ENCODE measurements around the gene HHATL.

HHATL gene

DNA sequence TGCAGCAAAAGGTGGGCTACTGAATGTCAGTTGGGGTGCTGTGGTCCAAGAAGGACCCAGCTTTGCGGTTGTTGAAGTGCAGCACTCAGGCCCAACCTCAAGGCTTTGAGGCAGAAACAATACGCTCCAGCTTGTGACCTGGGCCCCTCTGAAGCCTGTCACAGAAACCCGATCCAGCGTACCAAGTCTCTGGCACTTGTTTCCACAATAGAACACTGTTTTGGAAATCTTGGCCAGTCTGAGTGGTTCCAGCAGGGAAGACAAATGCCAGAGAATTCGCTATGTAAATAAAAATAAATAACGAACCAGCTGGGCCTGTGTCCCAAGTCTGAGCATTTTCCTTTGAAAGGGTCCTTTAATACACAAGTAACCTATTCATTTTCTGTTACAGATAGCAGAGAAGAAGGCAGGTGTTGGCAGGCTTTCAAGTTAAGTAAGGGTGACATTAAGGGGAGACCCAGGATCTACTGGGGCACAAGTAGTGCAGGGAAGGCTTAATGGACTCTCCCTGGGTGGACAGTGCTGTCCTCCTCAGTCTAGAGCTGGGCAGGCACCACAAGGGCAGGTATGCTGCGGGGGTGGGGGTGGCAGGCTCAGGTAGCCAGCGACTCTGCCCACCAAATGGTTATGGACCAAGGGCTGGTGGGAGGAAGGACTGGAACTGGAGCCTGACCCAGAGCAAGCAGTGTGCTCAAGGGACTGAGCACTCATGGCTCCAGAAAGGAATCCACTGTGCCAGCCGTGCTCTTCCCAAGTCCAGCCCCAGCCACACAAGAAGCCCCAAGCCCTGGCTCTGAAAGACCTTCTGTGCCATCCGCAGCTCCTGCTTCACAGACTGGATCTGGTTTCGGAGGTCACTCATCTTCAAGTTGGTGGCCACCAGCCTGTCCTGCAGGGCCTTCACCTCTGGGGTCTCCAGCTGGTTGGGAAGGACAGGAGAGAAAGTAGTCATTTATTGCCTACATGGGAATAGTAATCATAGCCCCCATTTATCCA lies 44.2 kb upstream of the HHATL start:
- no peak for TF ChIP-seq CTCF (IDR thresholded peaks at IDR 0.05; ENCODE audit: control insufficient read depth, insufficient read depth, low read depth, low read length, missing control alignments)
- DNase-seq (ENCODE audit: low read depth): no peak
- H3K4me3 ChIP-seq (ENCODE audit: control insufficient read depth, low read depth, low read length): no peak overlapping the region

DNA sequence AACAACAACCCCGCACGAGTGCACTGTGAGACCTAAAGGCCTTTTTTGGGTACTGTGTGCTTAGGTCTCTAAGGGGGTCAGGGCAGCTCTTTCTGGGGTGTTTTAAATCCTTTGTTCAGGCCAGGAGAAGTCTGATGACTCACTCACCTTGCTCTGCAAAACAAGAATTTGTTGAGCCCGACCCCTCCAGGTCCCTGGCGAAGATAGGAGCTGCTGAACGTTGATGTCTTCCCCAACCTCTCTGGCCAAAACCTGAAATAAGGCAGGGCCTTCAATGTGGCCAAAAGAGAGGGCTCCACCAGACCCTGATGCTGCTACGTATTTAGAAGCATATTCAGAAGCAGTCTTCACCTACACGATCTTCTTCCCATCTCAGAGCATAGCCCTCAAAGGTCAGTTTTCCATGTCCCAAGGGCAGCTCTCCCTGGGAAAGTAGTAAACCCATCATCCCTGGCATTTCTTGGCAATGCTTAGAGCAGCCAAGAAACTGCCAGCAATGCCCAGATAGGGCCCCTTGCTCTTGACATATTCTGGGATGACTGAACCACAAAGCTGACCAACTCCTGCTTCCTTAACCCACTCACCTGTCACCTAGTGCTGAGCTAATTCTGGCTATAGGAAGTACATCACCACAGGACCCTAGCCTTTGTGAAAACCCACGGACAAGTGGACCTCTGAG lies 43.3 kb upstream of the HHATL start:
- TF ChIP-seq CTCF (IDR thresholded peaks at IDR 0.05; ENCODE audit: control insufficient read depth, insufficient read depth, low read depth, low read length, missing control alignments): no peak

DNA sequence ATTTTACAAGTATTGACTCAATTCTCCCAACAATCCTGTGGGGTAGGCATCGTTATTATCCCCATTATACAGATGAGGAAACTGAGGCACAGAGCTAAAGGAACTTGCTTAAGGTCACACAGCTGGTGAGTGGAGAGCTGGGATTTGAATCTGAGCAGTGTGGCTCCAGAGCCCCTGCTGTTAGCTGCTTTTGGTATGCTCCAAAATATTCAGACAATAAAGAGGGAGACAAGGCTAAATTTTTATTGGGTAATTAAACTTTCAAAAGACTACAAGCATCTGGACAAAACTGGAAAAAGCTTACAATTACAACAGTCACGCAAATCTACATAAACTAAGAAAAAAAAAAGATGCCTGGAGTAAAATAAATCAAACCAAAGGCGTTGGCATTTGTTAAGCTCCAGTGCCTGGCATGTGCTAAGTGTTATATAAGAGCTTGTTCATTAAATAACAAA lies 42.7 kb upstream of the HHATL start:
- TF ChIP-seq CTCF (IDR thresholded peaks at IDR 0.05; ENCODE audit: control insufficient read depth, insufficient read depth, low read depth, low read length, missing control alignments): no peak
- no peak overlapping the region for H3K4me3 ChIP-seq (ENCODE audit: control insufficient read depth, low read depth, low read length)
- DNase-seq (ENCODE audit: low read depth): peak; percentile 44

More for the DNA sequence above, 43.3 kb upstream of the HHATL start:
- H3K4me3 ChIP-seq (ENCODE audit: control insufficient read depth, low read depth, low read length): no peak overlapping the region
- no peak for DNase-seq (ENCODE audit: low read depth)

DNA sequence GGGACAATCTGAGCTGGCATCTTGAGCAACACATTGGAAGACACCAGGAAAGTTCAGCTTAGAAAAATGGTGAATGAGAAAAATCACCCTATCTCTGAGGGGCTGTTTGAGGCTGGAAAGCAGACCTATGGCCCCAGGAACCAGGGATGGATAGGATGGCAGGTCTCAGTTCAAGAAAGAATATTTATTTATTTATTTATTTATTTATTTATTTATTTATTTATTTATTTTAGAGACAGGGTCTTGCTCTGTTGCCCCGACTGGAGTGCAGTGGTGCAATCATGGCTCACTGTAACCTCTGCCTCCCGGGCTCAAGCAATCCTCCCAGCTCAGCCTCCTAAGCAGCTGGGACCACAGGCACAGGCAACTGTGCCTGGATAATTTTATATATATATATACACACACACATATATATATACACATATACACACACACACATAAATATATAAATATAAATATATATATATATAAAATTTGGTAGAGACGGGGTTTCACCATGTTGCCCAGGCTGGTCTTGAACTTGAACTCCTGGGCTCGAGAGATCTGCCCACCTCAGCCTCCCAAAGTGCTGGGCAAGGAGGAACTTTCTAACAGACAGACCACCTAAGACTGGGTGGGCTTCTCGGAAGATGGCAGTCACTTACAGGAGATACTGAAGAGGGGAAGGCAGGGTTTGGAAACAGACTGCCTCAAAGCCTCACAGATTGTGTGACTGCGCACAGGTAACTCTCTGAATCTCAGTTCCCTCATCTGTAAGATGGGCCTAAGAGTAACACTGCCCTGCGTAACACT lies 40.8 kb upstream of the HHATL start:
- no peak for TF ChIP-seq CTCF (IDR thresholded peaks at IDR 0.05; ENCODE audit: control insufficient read depth, insufficient read depth, low read depth, low read length, missing control alignments)
- no peak overlapping the region for H3K4me3 ChIP-seq (ENCODE audit: control insufficient read depth, low read depth, low read length)
- no peak for DNase-seq (ENCODE audit: low read depth)

DNA sequence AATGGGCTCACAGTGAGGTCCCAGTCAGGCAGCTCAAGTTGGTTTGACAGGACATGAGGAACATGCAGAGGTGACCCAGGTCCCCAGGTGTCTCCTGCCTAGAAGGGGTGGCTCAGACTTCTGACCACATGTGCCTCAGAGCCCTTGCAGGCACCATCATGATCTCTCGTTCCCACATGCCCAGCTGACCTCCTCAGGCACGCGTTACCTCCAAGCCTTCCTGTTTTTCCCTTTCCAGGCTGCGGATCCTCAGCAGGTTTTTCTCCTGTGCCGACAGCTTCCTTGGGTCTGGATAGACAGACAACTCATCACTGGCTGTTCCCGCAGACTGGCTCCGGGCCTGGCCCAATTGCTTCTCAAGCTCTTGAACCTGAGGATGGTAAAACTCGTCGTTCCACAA lies 40.1 kb upstream of the HHATL start:
- no peak for TF ChIP-seq CTCF (IDR thresholded peaks at IDR 0.05; ENCODE audit: control insufficient read depth, insufficient read depth, low read depth, low read length, missing control alignments)

DNA sequence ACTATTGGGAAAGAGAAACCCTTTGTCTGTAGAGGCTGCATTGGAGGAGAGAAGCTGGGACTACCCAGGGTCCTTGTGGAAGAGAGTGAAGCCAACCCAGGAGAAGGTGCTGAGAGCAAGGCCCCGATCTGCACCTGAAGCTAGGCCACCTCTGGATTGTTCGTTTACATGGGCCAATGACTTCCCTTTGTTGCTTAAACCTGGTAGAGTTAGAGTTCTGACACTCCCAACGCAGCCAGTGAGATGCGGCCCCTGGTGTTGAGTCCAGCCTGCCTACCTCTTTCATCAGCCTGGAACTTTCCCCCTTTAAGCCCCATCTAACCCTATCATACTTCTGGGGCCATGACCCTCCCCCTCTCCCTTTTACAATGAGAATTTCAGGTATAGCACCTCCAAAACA lies 39.7 kb upstream of the HHATL start:
- no peak for TF ChIP-seq CTCF (IDR thresholded peaks at IDR 0.05; ENCODE audit: control insufficient read depth, insufficient read depth, low read depth, low read length, missing control alignments)
- H3K4me3 ChIP-seq (ENCODE audit: control insufficient read depth, low read depth, low read length): no peak overlapping the region
- no peak for DNase-seq (ENCODE audit: low read depth)

More for the DNA sequence above, 40.1 kb upstream of the HHATL start:
- no peak overlapping the region for H3K4me3 ChIP-seq (ENCODE audit: control insufficient read depth, low read depth, low read length)
- DNase-seq (ENCODE audit: low read depth): no peak

Measured in AG09309 (cell line).